Ovary (tissue), 9 donors: ENCODE data around the gene OR52I1. TPM values are rescaled to one million over a fixed set of nuclear protein-coding genes. Genes with fewer than 3 reads are reported as not detected.

Source experiments
- DNase-seq, 5 donors: peaks; one replicate each; pipeline ENCODE4 v3.0.0-alpha.2; 2019 to 2020
- H3K27ac ChIP-seq, 2 donors: fragments of 200-600 bp; one replicate each; pipeline versions ENCODE4 v1.5.1 to v1.8.0; 2019 to 2022
- H3K27me3 ChIP-seq: fragments of 200-600 bp; one replicate; pipeline ENCODE4 v1.8.0; 2022
- H3K36me3 ChIP-seq: fragments of 200-600 bp; sonication (generic); one replicate; pipeline ENCODE4 v1.5.1; 2019
- H3K4me1 ChIP-seq: one replicate; pipeline ENCODE4 v1.8.1; 2013; ENCODE audit warnings: mild to moderate bottlenecking, moderate library complexity; ENCODE audit not compliant: insufficient read depth
- H3K4me3 ChIP-seq: fragments of 200-600 bp; sonication (generic); one replicate; pipeline ENCODE4 v1.5.1; 2017
- H3K9me3 ChIP-seq, 2 donors: fragments of 200-600 bp in 1 of 2; sonication (generic) in 1 of 2; one replicate each; pipeline versions ENCODE4 v1.5.1 to v1.8.1; 2013 to 2019; ENCODE audit warnings: mild to moderate bottlenecking in 1 of 2, moderate library complexity in 1 of 2
- CTCF ChIP-seq, 3 donors: fragments of 450-650 bp in 2 of 3; fragments of 200-600 bp in 1 of 3; IDR thresholded peaks; one replicate each; pipeline versions ENCODE4 v1.5.1 to v1.8.0; 2016 to 2022; ENCODE audit warnings: antibody characterized with exemption in 3 of 3, mild to moderate bottlenecking in 1 of 3
- EP300 ChIP-seq: sonication (generic); formaldehyde crosslinking; IDR thresholded peaks from one replicate; pipeline ENCODE4 v1.6.1; 2017; ENCODE audit warnings: antibody characterized with exemption
- POLR2A ChIP-seq: fragments of 450-650 bp; IDR thresholded peaks from one replicate; pipeline ENCODE4 v1.6.1; 2017; ENCODE audit warnings: antibody characterized with exemption, mild to moderate bottlenecking, moderate library complexity
- WGBS, 3 donors: extraction: QIAGEN DNeasy Blood & Tissue Kit in 1 of 3; methylation state at CpG; one replicate each; pipeline versions ENCODE4 v1.1.5 to v1.1.7; 2013 to 2017; 5-methylcytosine and 5-hydroxymethylcytosine counted together
- intact Hi-C, 4 donors: fragments of 100-400 bp; cut with DNase I; formaldehyde crosslinking; loops; one replicate each; pipeline versions ENCODE4 v1.11.0 to v1.15.1; 2022 to 2023
- polyA plus RNA-seq, 2 donors: library from polyadenylated mRNA; stranded (reverse); fragments of 200-250 nt in 1 of 2; fragments of 350-450 nt in 1 of 2; fragmentation: Illumina TruSeq in 1 of 2; extraction: RNeasy Lipid Tissue Mini Kit (QIAGEN cat#74804) in 1 of 2; gene quantifications; one replicate each; pipeline ENCODE4 v1.2.3, GENCODE V29; 2013 to 2014
- total RNA-seq, 7 donors: library from RNA; depleted of rRNA in 2 of 7; stranded (reverse); fragments of >200 nt in 2 of 7; fragmentation: NEBNext Ultra II Directional in 3 of 7; extraction: Animal tissue kit (Norgen Biotek cat#: 25700) in 3 of 7; gene quantifications; one replicate each; pipeline versions ENCODE4 v1.1.0 to v1.2.4, GENCODE V29; 2016 to 2023
- donor health status: DM: no; HTN: no; CAD: no; lungs with moderate emphysema.
- donor health status: DM: no; HTN: no; CAD: no.
- donor health status: Bipolar disorder and iron deficiency.
- donor health status: DM: yes; HTN: yes; CAD: no.
- donor health status: DM: no; HTN: no; CAD: no.
- donor health status: DM: yes; HTN: yes; CAD: no.

The OR52I1 gene
- total and polyA plus RNA-seq, 9 donors, result not detected

- no peaks in the 10 kb centered on the region for H3K9me3 ChIP-seq
- intact Hi-C loops, result no loop called here
- no peak for DNase-seq
- no peaks in the 10 kb centered on the region for H3K4me1 ChIP-seq
- no peak for TF ChIP-seq POLR2A
- no peak for TF ChIP-seq CTCF (IDR thresholded peaks at IDR 0.05)
- no peak for TF ChIP-seq EP300
- H3K27me3 ChIP-seq, result no peaks in the 10 kb centered on the region
- WGBS, 3 donors, result 75 to 78% (median 77%) methylated on average over 9 of the region's 9 CpGs
- no peaks in the 10 kb centered on the region for H3K36me3 ChIP-seq
- no peak overlapping the region for H3K27ac ChIP-seq
- H3K4me3 ChIP-seq, result no peak overlapping the region
Measured at GRCh38 chr11:4619514-4619913, 25.7 kb downstream of the OR52I1 start.

GRCh38 chr11:4626207-4627099 is 32.6 kb downstream of the OR52I1 start:
- Histone ChIP-seq H3K4me1 (no peaks in the 10 kb centered on the region), H3K27ac (no peak overlapping the region), H3K9me3 (no peaks in the 10 kb centered on the region), H3K36me3 (no peaks in the 10 kb centered on the region), H3K4me3 (no peak overlapping the region), H3K27me3 (no peaks in the 10 kb centered on the region)
- intact Hi-C loops, result loop anchor here in 1 of 4 donors (10.0 kb wide), 1 partner anchor 378 kb away; no protein-coding TSS in a partner anchor
- no peak for TF ChIP-seq POLR2A
- peak; percentile 33 to 50 (median 34) for TF ChIP-seq CTCF (IDR thresholded peaks at IDR 0.05)
- no peak for TF ChIP-seq EP300
- 26 to 32% (median 30%) methylated on average over 15 of the region's 15 CpGs for WGBS, 3 donors
- DNase-seq, result peak; percentile 52 to 67 (median 63)

GRCh38 chr11:4636136-4636535 is 42.3 kb downstream of the OR52I1 start:
- intact Hi-C loops, result loop anchor here in 2 of 4 donors (5.0 to 10.0 kb wide), 2 partner anchors 191 to 369 kb away; no protein-coding TSS in a partner anchor

More at GRCh38 chr11:4636136-4636535, 42.3 kb downstream of the OR52I1 start:
- Histone ChIP-seq H3K9me3 (no peaks in the 10 kb centered on the region), H3K4me1 (peaks cover 4% of the 10 kb centered on the region), H3K27ac (no peak overlapping the region), H3K27me3 (no peaks in the 10 kb centered on the region), H3K4me3 (no peak overlapping the region), H3K36me3 (no peaks in the 10 kb centered on the region)
- DNase-seq, result no peak
- TF ChIP-seq EP300 (no peak), POLR2A (no peak), CTCF (IDR thresholded peaks at IDR 0.05) (no peak)
- 7 to 25% (median 8%) methylated on average over 2 of the region's 2 CpGs for WGBS, 3 donors
